ENCODE results near the gene SCNN1A. TPM values are rescaled to one million over a fixed set of nuclear protein-coding genes. Genes with fewer than 3 reads are reported as not detected.

Gene SCNN1A
- total RNA-seq, 1 donor: under 0.01 TPM

- no peak overlapping the region for H3K4me3 ChIP-seq (ENCODE audit: low read depth, low read length)
- no peak for DNase-seq (ENCODE audit: low read depth)
- TF ChIP-seq CTCF (IDR thresholded peaks at IDR 0.05; ENCODE audit: insufficient read depth, low read depth, low read length): no peak
Measured at GRCh38 chr12:6328045-6328779, 47.2 kb downstream of the SCNN1A start.

- TF ChIP-seq CTCF (IDR thresholded peaks at IDR 0.05; ENCODE audit: insufficient read depth, low read depth, low read length): no peak
- no peak for DNase-seq (ENCODE audit: low read depth)
- no peak overlapping the region for H3K4me3 ChIP-seq (ENCODE audit: low read depth, low read length)
Measured at GRCh38 chr12:6327229-6328041, 47.9 kb downstream of the SCNN1A start.

GRCh38 chr12:6326316-6327228 is 48.8 kb downstream of the SCNN1A start:
- peak; percentile 63 for TF ChIP-seq CTCF (IDR thresholded peaks at IDR 0.05; ENCODE audit: insufficient read depth, low read depth, low read length)
- peak; percentile 79 for DNase-seq (ENCODE audit: low read depth)
- H3K4me3 ChIP-seq (ENCODE audit: low read depth, low read length): no peak overlapping the region

GRCh38 chr12:6324936-6325750 is 50.2 kb downstream of the SCNN1A start:
- H3K4me3 ChIP-seq (ENCODE audit: low read depth, low read length): no peak overlapping the region

GRCh38 chr12:6323995-6324711 is 51.2 kb downstream of the SCNN1A start:
- TF ChIP-seq CTCF (IDR thresholded peaks at IDR 0.05; ENCODE audit: insufficient read depth, low read depth, low read length): no peak
- DNase-seq (ENCODE audit: low read depth): no peak
- H3K4me3 ChIP-seq (ENCODE audit: low read depth, low read length): no peak overlapping the region

More at GRCh38 chr12:6324936-6325750, 50.2 kb downstream of the SCNN1A start:
- DNase-seq (ENCODE audit: low read depth): no peak
- no peak for TF ChIP-seq CTCF (IDR thresholded peaks at IDR 0.05; ENCODE audit: insufficient read depth, low read depth, low read length)

All from fibroblast of villous mesenchyme (primary cell).